H1 (cell line): ENCODE results near the gene CPA2. TPM values are rescaled to one million over a fixed set of nuclear protein-coding genes. Genes with fewer than 3 reads are reported as not detected.

Experiments used
- CHD1 ChIP-seq: IDR thresholded peaks from 2 replicates; pipeline ENCODE4 v1.6.1; 2012; ENCODE audit warnings: low read depth, low read length, improper control_type of control experiment
- EZH2 ChIP-seq: fragments of 200-600 bp; sonication (generic); IDR thresholded peaks from 2 replicates; pipeline ENCODE4 v1.7.1; 2012; ENCODE audit warnings: low read depth, mild to moderate bottlenecking, moderate library complexity, low read length, inconsistent platforms; ENCODE audit not compliant: severe bottlenecking
- TBP ChIP-seq: IDR thresholded peaks from 2 replicates; pipeline ENCODE4 v1.6.1; 2011; ENCODE audit warnings: low read depth, low read length, improper control_type of control experiment
- polyA plus RNA-seq, 7 experiments: library from polyadenylated mRNA; depleted of rRNA in 3 of 7; stranded (reverse) in 5 of 7; unstranded in 2 of 7; fragments of >200 nt in 5 of 7; fragments of 200-250 nt in 2 of 7; gene quantifications; 1 replicate in 5 of 7; 2 replicates in 1 of 7; 4 replicates in 1 of 7; pipeline versions ENCODE4 v1.2.1 to v1.2.3, GENCODE V29; 2011 to 2013; ENCODE audit warnings: missing spikeins in 2 of 7, mixed read lengths in 2 of 7
- total RNA-seq: library from RNA; stranded (reverse); fragmentation: NEBNext Ultra II Directional; extraction: Animal tissue kit (Norgen Biotek cat#: 25700); gene quantifications from 2 replicates; pipeline ENCODE4 v1.2.1, GENCODE V29; 2021

Gene CPA2
- total and polyA plus RNA-seq, 2 of the 8 experiments (the other 6 are each of a cell fraction or from before 2014, with no cell fraction given) = 0.21 TPM; not detected in 1

DNA sequence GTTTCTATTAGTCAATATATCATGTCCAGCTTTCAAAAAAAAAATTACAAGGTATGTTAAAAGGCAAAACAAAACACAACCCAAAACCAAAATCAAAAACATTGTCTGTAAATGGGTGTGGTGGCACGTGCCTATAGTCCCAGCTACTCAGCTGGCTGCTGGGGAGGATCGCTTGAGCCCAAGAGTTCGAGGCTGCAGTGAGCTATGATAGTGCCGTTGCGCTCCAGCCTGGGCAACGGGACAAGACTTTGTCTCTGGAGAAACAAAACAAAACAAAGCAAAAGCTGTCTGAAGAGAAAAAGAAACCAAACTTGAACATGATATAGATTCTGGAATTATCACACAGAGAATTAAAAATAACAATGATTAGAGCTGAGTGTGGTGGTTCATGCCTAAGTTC is 67.6 kb downstream of the CPA2 start (continued):
- TF ChIP-seq TBP (no peak), EZH2 (no peak), CHD1 (no peak)
